Esophagus (tissue), 2 donors: ENCODE measurements around the gene RAPGEF6. TPM values are rescaled to one million over a fixed set of nuclear protein-coding genes. Genes with fewer than 3 reads are reported as not detected.
A peak's percentile ranks its signal among the peaks of the same experiment; 100 is the strongest.

ENCODE experiments used
- H3K27ac ChIP-seq, 2 donors: one replicate each; pipeline ENCODE4 v1.5.1; 2013; ENCODE audit warnings: low read depth in 2 of 2, mild to moderate bottlenecking in 2 of 2, inconsistent platforms in 1 of 2, low read length in 1 of 2, moderate library complexity in 1 of 2
- H3K27me3 ChIP-seq, 2 donors: one replicate each; pipeline ENCODE4 v1.6.1; 2013; ENCODE audit warnings: low read length in 2 of 2, control low read depth in 1 of 2, mild to moderate bottlenecking in 1 of 2; ENCODE audit not compliant: insufficient read depth in 2 of 2, control insufficient read depth in 1 of 2
- H3K36me3 ChIP-seq, 2 donors: one replicate each; pipeline ENCODE4 v1.6.1; 2013; ENCODE audit warnings: low read length in 1 of 2; ENCODE audit not compliant: control insufficient read depth in 2 of 2, insufficient read depth in 2 of 2
- H3K4me1 ChIP-seq, 2 donors: one replicate each; pipeline ENCODE4 v1.6.1; 2013; ENCODE audit warnings: low read length in 1 of 2; ENCODE audit not compliant: control insufficient read depth in 2 of 2, insufficient read depth in 2 of 2
- H3K4me3 ChIP-seq, 2 donors: one replicate each; pipeline ENCODE4 v1.5.1; 2013; ENCODE audit warnings: low read length in 2 of 2, mild to moderate bottlenecking in 2 of 2, low read depth in 1 of 2, moderate library complexity in 1 of 2
- H3K9me3 ChIP-seq, 2 donors: one replicate each; pipeline ENCODE4 v1.6.1; 2013; ENCODE audit warnings: mild to moderate bottlenecking in 2 of 2, low read depth in 1 of 2, low read length in 1 of 2, moderate library complexity in 1 of 2; ENCODE audit not compliant: control insufficient read depth in 2 of 2, insufficient read depth in 1 of 2
- WGBS, 2 donors: extraction: QIAGEN DNeasy Blood & Tissue Kit; methylation state at CpG; one replicate each; pipeline ENCODE4 v1.1.7; 2013; 5-methylcytosine and 5-hydroxymethylcytosine counted together
- polyA plus RNA-seq, 2 donors: library from polyadenylated mRNA; stranded (reverse); fragments of 200-250 nt; gene quantifications; one replicate each; pipeline ENCODE4 v1.2.3, GENCODE V29; 2013
- donor health status: healthy with polysubstance abuse.
- donor health status: Bipolar disorder and iron deficiency.

The RAPGEF6 gene
- polyA plus RNA-seq, 2 donors, result 2.3 TPM

- WGBS, 2 donors, result 90 to 96% methylated on average over 1 of the region's 1 CpG
- H3K27me3 ChIP-seq, result no peaks in the 10 kb centered on the region
- no peaks in the 10 kb centered on the region for H3K4me1 ChIP-seq
- H3K27ac ChIP-seq, result no peak overlapping the region
- H3K9me3 ChIP-seq, result no peaks in the 10 kb centered on the region
- no peak overlapping the region for H3K4me3 ChIP-seq
- H3K36me3 ChIP-seq, result no peaks in the 10 kb centered on the region
Measured at GRCh38 chr5:131644370-131644769, 9.3 kb upstream of the RAPGEF6 start.

- Histone ChIP-seq H3K36me3 (no peaks in the 10 kb centered on the region), H3K27ac (no peak overlapping the region), H3K4me3 (no peak overlapping the region), H3K9me3 (no peaks in the 10 kb centered on the region), H3K4me1 (no peaks in the 10 kb centered on the region), H3K27me3 (no peaks in the 10 kb centered on the region)
- WGBS, 2 donors, result 75 to 88% methylated on average over 1 of the region's 1 CpG
Measured at GRCh38 chr5:131641494-131641893, 6.5 kb upstream of the RAPGEF6 start.

GRCh38 chr5:131640043-131640856, 5.2 kb upstream of the RAPGEF6 start:
- Histone ChIP-seq H3K4me1 (no peaks in the 10 kb centered on the region), H3K9me3 (no peaks in the 10 kb centered on the region), H3K4me3 (no peak overlapping the region), H3K27ac (no peak overlapping the region), H3K27me3 (no peaks in the 10 kb centered on the region), H3K36me3 (no peaks in the 10 kb centered on the region)
- 60 to 65% methylated on average over 5 of the region's 5 CpGs for WGBS, 2 donors

- Histone ChIP-seq H3K4me3 (no peak overlapping the region), H3K36me3 (no peaks in the 10 kb centered on the region), H3K27ac (no peak overlapping the region), H3K4me1 (no peaks in the 10 kb centered on the region), H3K27me3 (no peaks in the 10 kb centered on the region), H3K9me3 (no peaks in the 10 kb centered on the region)
Measured at GRCh38 chr5:131639148-131639547, 4.1 kb upstream of the RAPGEF6 start.

- Histone ChIP-seq H3K4me1 (no peaks in the 10 kb centered on the region), H3K36me3 (no peaks in the 10 kb centered on the region), H3K27ac (no peak overlapping the region), H3K9me3 (no peaks in the 10 kb centered on the region), H3K4me3 (no peak overlapping the region), H3K27me3 (no peaks in the 10 kb centered on the region)
- 81 to 85% methylated on average over 4 of the region's 4 CpGs for WGBS, 2 donors
Measured at GRCh38 chr5:131637694-131638093, 2.7 kb upstream of the RAPGEF6 start.

GRCh38 chr5:131635684-131636572, 899 bp upstream of the RAPGEF6 start:
- peak overlapping the region; percentile 60 to 73 for H3K4me3 ChIP-seq
- H3K27ac ChIP-seq, result peak overlapping the region; percentile 99 to 100
- no peaks in the 10 kb centered on the region for H3K27me3 ChIP-seq
- WGBS, 2 donors, result 3% methylated on average over 24 of the region's 24 CpGs
- no peaks in the 10 kb centered on the region for H3K9me3 ChIP-seq
- H3K36me3 ChIP-seq, result no peaks in the 10 kb centered on the region
- H3K4me1 ChIP-seq, result no peaks in the 10 kb centered on the region

- Histone ChIP-seq H3K4me3 (peak overlapping the region; percentile 73 to 98), H3K4me1 (no peaks in the 10 kb centered on the region), H3K9me3 (no peaks in the 10 kb centered on the region), H3K36me3 (no peaks in the 10 kb centered on the region), H3K27me3 (no peaks in the 10 kb centered on the region), H3K27ac (peak overlapping the region; percentile 86 to 99)
- 0% methylated on average over 21 of the region's 21 CpGs for WGBS, 2 donors
Measured at GRCh38 chr5:131634666-131634995, 398 bp downstream of the RAPGEF6 start.

GRCh38 chr5:131634238-131634637, 791 bp downstream of the RAPGEF6 start:
- Histone ChIP-seq H3K27me3 (no peaks in the 10 kb centered on the region), H3K27ac (peak overlapping the region in 1 of 2 donors; percentile 86), H3K36me3 (no peaks in the 10 kb centered on the region), H3K4me1 (no peaks in the 10 kb centered on the region), H3K4me3 (peak overlapping the region; percentile 73 to 98), H3K9me3 (no peaks in the 10 kb centered on the region)
- 3% methylated on average over 4 of the region's 4 CpGs for WGBS, 2 donors

GRCh38 chr5:131633830-131634229, 1.2 kb downstream of the RAPGEF6 start:
- H3K27me3 ChIP-seq, result no peaks in the 10 kb centered on the region
- H3K4me3 ChIP-seq, result peak overlapping the region in 1 of 2 donors; percentile 98
- H3K27ac ChIP-seq, result no peak overlapping the region
- no peaks in the 10 kb centered on the region for H3K9me3 ChIP-seq
- 48 to 50% methylated on average over 5 of the region's 5 CpGs for WGBS, 2 donors
- H3K36me3 ChIP-seq, result no peaks in the 10 kb centered on the region
- H3K4me1 ChIP-seq, result no peaks in the 10 kb centered on the region
